ENCODE results near the gene FBXO44.

The FBXO44 gene

DNA sequence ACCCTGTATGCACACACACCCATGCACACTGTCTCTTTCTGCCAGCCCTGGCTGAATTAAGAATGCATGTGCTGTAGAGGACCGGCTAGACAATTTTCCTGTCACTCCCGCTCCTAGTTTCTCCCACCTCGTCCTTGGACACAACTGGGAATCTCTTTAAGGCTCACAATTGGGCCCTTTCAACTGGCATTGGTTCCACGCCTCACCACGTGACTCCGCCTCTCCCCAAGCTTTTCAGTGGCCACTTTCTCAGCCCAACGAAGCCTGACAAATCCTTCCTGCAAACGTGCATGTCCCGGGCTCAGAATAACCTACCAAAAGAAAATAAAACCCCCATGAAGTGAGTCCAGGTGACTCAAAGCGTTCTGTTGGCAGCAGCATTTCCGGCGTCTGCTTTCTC is 34.3 kb upstream of the FBXO44 start:
- Histone ChIP-seq H3K4me1 (ENCODE audit: insufficient read depth, low read length) (no peaks in the 10 kb centered on the region), H3K4me3 (ENCODE audit: low read length) (no peak overlapping the region), H3K27ac (ENCODE audit: low read length) (no peak overlapping the region), H3K27me3 (ENCODE audit: insufficient read depth, low read length) (no peaks in the 10 kb centered on the region), H3K36me3 (ENCODE audit: insufficient read depth, low read depth, low read length) (no peaks in the 10 kb centered on the region), H3K9me3 (ENCODE audit: insufficient read depth, low read depth, low read length) (no peaks in the 10 kb centered on the region), H3K9ac (ENCODE audit: low read depth, low read length) (no peak overlapping the region)

GRCh38 chr1:11620924-11621323 is 33.8 kb upstream of the FBXO44 start:
- Histone ChIP-seq H3K27ac (ENCODE audit: low read length) (no peak overlapping the region), H3K36me3 (ENCODE audit: insufficient read depth, low read depth, low read length) (no peaks in the 10 kb centered on the region), H3K27me3 (ENCODE audit: insufficient read depth, low read length) (no peaks in the 10 kb centered on the region), H3K4me1 (ENCODE audit: insufficient read depth, low read length) (no peaks in the 10 kb centered on the region), H3K4me3 (ENCODE audit: low read length) (no peak overlapping the region), H3K9ac (ENCODE audit: low read depth, low read length) (no peak overlapping the region), H3K9me3 (ENCODE audit: insufficient read depth, low read depth, low read length) (no peaks in the 10 kb centered on the region)

- Histone ChIP-seq H3K9me3 (ENCODE audit: insufficient read depth, low read depth, low read length) (no peaks in the 10 kb centered on the region), H3K27me3 (ENCODE audit: insufficient read depth, low read length) (no peaks in the 10 kb centered on the region), H3K9ac (ENCODE audit: low read depth, low read length) (no peak overlapping the region), H3K4me1 (ENCODE audit: insufficient read depth, low read length) (no peaks in the 10 kb centered on the region), H3K36me3 (ENCODE audit: insufficient read depth, low read depth, low read length) (no peaks in the 10 kb centered on the region), H3K27ac (ENCODE audit: low read length) (no peak overlapping the region), H3K4me3 (ENCODE audit: low read length) (no peak overlapping the region)
These were observed 32.3 kb upstream of the FBXO44 start for GRCh38 chr1:11622398-11622797.

GRCh38 chr1:11623702-11624101 is 31.0 kb upstream of the FBXO44 start:
- no peak overlapping the region for H3K27ac ChIP-seq (ENCODE audit: low read length)
- H3K9ac ChIP-seq (ENCODE audit: low read depth, low read length): no peak overlapping the region
- H3K4me1 ChIP-seq (ENCODE audit: insufficient read depth, low read length): no peaks in the 10 kb centered on the region
- no peaks in the 10 kb centered on the region for H3K9me3 ChIP-seq (ENCODE audit: insufficient read depth, low read depth, low read length)
- no peaks in the 10 kb centered on the region for H3K36me3 ChIP-seq (ENCODE audit: insufficient read depth, low read depth, low read length)
- no peak overlapping the region for H3K4me3 ChIP-seq (ENCODE audit: low read length)
- no peaks in the 10 kb centered on the region for H3K27me3 ChIP-seq (ENCODE audit: insufficient read depth, low read length)

DNA sequence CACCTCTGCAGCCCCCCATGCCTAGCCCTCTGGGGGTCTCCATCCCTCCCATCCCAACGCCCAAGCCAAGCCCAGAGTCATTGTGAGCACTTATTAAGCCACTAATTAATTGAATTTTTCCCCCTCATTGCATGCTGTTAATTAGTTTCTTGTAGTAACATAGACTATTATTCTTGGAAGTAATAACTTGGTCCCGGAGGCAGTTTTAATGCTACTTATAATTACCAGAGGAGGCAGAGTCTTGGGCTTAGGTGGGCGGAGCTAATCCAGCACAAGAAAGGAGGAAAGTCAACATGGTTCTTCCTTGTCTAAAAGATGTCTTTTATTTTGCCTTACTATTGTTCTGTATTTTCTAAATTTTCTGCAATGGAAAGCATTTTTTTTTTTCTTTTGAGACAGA is 28.1 kb upstream of the FBXO44 start:
- Histone ChIP-seq H3K4me3 (ENCODE audit: low read length) (no peak overlapping the region), H3K9me3 (ENCODE audit: insufficient read depth, low read depth, low read length) (no peaks in the 10 kb centered on the region), H3K27me3 (ENCODE audit: insufficient read depth, low read length) (no peaks in the 10 kb centered on the region), H3K27ac (ENCODE audit: low read length) (no peak overlapping the region), H3K36me3 (ENCODE audit: insufficient read depth, low read depth, low read length) (no peaks in the 10 kb centered on the region), H3K9ac (ENCODE audit: low read depth, low read length) (no peak overlapping the region), H3K4me1 (ENCODE audit: insufficient read depth, low read length) (no peaks in the 10 kb centered on the region)

DNA sequence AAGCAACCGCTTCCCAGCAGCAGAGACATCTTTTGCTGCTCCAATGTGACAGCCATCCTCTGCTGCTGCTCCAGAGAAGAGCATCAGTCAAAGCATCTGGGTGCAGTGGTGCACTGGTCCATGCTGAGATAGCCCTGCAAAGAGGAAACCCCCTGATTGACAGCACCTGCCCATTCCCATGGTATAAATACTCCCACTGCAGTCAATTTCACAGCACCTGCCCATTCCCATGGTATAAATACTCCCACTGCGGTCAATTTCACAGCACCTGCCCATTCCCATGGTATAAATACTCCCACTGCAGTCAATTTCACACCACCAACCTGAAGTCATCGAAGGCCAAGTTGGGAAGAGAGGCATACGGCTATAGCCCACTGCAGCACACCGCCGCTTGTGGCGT is 25.9 kb upstream of the FBXO44 start:
- no peak overlapping the region for H3K27ac ChIP-seq (ENCODE audit: low read length)
- H3K27me3 ChIP-seq (ENCODE audit: insufficient read depth, low read length): no peaks in the 10 kb centered on the region
- no peak overlapping the region for H3K9ac ChIP-seq (ENCODE audit: low read depth, low read length)
- H3K4me3 ChIP-seq (ENCODE audit: low read length): no peak overlapping the region
- no peaks in the 10 kb centered on the region for H3K9me3 ChIP-seq (ENCODE audit: insufficient read depth, low read depth, low read length)
- H3K4me1 ChIP-seq (ENCODE audit: insufficient read depth, low read length): no peaks in the 10 kb centered on the region
- H3K36me3 ChIP-seq (ENCODE audit: insufficient read depth, low read depth, low read length): no peaks in the 10 kb centered on the region

DNA sequence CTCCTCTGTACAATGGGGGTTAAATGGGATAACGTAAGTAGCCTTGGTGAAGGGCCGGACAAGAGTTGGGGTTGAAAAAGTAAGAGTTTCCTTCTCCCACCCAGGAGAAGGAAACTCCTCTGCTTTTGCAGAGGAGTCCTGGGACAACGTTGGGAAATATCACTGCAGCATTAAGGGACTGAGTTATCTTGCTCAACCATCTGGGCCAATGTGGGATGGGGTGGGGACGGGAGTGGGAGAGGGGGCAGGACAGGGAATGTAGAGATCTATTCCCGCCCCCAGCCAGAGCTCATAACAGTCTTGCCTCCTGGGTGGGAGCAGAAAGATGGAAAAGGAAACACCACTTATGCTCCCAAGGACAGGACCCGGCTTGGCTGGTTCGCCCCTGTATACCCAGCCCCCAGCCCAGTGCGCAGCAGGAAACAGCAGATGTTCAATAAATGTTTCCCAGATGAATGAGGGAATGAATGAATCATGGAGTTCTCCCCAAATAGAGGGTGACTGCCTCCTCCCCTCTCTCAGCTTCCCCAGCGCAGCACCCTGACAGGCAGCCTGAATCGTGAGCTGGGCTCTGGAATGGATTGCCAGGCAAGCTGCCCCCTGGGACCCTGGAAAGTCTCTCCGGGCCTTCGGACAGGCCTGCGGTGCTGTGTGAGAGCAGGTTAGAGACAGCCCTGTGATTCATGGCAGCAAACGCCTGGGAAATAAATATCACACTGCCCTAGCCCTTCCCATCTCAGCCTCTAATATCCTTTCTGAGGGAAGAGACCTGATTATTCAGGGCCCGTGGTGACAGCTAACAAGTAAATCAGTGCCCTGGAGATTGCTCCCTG is 25.3 kb upstream of the FBXO44 start:
- Histone ChIP-seq H3K27me3 (ENCODE audit: insufficient read depth, low read length) (no peaks in the 10 kb centered on the region), H3K4me3 (ENCODE audit: low read length) (no peak overlapping the region), H3K4me1 (ENCODE audit: insufficient read depth, low read length) (no peaks in the 10 kb centered on the region), H3K27ac (ENCODE audit: low read length) (no peak overlapping the region), H3K9me3 (ENCODE audit: insufficient read depth, low read depth, low read length) (no peaks in the 10 kb centered on the region), H3K9ac (ENCODE audit: low read depth, low read length) (no peak overlapping the region), H3K36me3 (ENCODE audit: insufficient read depth, low read depth, low read length) (no peaks in the 10 kb centered on the region)

DNA sequence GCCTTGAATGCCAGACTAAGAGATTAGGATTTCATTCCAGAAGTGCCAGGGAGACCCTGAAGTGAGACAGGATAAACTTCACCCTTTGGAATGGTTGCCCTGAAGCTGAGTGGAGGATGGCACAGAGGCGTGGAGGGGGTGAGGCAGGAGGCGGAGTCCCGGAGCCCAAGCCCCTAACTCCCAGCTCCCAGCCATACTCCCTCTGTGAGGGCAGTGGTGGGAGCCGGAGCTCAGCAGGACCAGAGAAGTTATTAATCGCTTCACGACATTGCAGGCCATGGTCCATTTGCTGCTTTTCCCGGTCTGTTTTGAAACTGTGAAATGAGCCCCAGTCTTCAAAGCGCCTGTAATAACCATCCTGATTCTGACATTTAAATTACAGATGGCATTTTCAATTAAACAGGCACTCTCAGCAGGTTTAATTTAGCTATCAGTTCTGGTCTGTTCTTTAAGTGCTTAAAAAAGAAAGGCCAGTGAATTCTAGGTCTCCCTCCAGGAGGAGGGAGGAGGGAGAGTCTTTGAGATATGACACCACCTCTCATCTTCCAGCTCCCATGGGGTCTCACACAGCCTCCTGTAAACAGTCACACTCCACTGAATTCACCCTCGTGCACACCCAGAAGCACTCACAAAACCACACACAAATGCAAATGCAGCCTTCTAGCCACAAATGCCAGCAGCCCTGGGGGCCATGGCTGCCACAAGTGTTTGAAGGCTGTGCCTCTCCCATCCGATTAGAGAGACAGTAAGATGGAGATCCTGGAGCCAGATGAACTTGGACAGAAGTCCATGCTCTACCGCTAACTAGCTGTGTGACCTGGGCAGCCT is 20.1 kb upstream of the FBXO44 start:
- Histone ChIP-seq H3K27me3 (ENCODE audit: insufficient read depth, low read length) (peaks cover 6% of the 10 kb centered on the region; the same call in 1 of the 2 replicates), H3K9me3 (ENCODE audit: insufficient read depth, low read depth, low read length) (no peaks in the 10 kb centered on the region), H3K36me3 (ENCODE audit: insufficient read depth, low read depth, low read length) (no peaks in the 10 kb centered on the region), H3K4me1 (ENCODE audit: insufficient read depth, low read length) (no peaks in the 10 kb centered on the region), H3K4me3 (ENCODE audit: low read length) (no peak overlapping the region), H3K9ac (ENCODE audit: low read depth, low read length) (no peak overlapping the region), H3K27ac (ENCODE audit: low read length) (no peak overlapping the region)

DNA sequence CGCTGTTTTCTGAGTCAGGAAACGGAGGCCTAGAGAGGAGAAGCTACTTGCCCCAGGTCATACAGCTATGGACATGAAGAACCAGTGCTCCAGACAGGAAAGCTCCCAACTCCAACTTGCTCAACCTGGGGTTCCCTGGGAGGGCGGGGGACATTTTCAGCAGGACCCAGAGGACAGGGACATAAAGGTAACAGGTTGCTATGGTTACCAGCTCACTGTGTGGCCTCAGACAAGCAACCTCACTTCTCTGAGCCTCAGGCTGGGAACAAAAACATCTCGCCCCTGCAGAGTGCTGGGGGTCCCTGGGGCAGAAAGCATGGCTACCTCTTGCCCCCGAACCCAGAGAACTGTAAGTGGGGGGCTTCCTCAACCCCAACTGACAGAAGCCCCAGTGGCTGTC is 16.6 kb upstream of the FBXO44 start:
- Histone ChIP-seq H3K27me3 (ENCODE audit: insufficient read depth, low read length) (peaks cover 6% of the 10 kb centered on the region; the same call in 1 of the 2 replicates), H3K4me3 (ENCODE audit: low read length) (no peak overlapping the region), H3K27ac (ENCODE audit: low read length) (no peak overlapping the region), H3K9me3 (ENCODE audit: insufficient read depth, low read depth, low read length) (no peaks in the 10 kb centered on the region), H3K36me3 (ENCODE audit: insufficient read depth, low read depth, low read length) (no peaks in the 10 kb centered on the region), H3K4me1 (ENCODE audit: insufficient read depth, low read length) (no peaks in the 10 kb centered on the region), H3K9ac (ENCODE audit: low read depth, low read length) (no peak overlapping the region)

DNA sequence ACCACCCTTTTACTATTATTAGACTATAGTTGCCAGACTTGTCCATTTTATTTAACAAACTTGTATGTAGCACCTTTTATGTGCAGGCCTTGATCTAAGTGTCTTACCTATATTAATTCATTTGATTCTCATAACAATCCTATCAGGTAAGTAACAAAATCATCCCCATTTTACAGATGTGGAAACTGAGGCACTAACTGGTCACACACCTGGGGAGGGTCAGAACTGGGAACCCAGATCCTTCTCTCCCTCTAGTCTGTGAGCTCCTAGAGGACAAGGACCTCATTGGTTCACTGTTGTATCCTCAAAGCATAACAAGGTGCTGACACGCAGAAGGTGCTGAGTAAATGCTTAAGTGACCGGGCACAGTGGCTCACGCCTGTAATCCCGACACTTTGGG is 15.3 kb upstream of the FBXO44 start:
- H3K27ac ChIP-seq (ENCODE audit: low read length): no peak overlapping the region
- no peak overlapping the region for H3K9ac ChIP-seq (ENCODE audit: low read depth, low read length)
- no peak overlapping the region for H3K4me3 ChIP-seq (ENCODE audit: low read length)
- no peaks in the 10 kb centered on the region for H3K36me3 ChIP-seq (ENCODE audit: insufficient read depth, low read depth, low read length)
- H3K27me3 ChIP-seq (ENCODE audit: insufficient read depth, low read length): peaks cover 6% of the 10 kb centered on the region; the same call in 1 of the 2 replicates
- no peaks in the 10 kb centered on the region for H3K4me1 ChIP-seq (ENCODE audit: insufficient read depth, low read length)
- no peaks in the 10 kb centered on the region for H3K9me3 ChIP-seq (ENCODE audit: insufficient read depth, low read depth, low read length)

- H3K27ac ChIP-seq (ENCODE audit: low read length): no peak overlapping the region
- no peak overlapping the region for H3K9ac ChIP-seq (ENCODE audit: low read depth, low read length)
- no peaks in the 10 kb centered on the region for H3K9me3 ChIP-seq (ENCODE audit: insufficient read depth, low read depth, low read length)
- H3K27me3 ChIP-seq (ENCODE audit: insufficient read depth, low read length): peaks cover 6% of the 10 kb centered on the region; the same call in 1 of the 2 replicates
- no peaks in the 10 kb centered on the region for H3K36me3 ChIP-seq (ENCODE audit: insufficient read depth, low read depth, low read length)
- no peak overlapping the region for H3K4me3 ChIP-seq (ENCODE audit: low read length)
- H3K4me1 ChIP-seq (ENCODE audit: insufficient read depth, low read length): no peaks in the 10 kb centered on the region
These were observed 14.6 kb upstream of the FBXO44 start for GRCh38 chr1:11640101-11640500.

GRCh38 chr1:11640944-11641343 is 13.7 kb upstream of the FBXO44 start:
- Histone ChIP-seq H3K9ac (ENCODE audit: low read depth, low read length) (no peak overlapping the region), H3K9me3 (ENCODE audit: insufficient read depth, low read depth, low read length) (no peaks in the 10 kb centered on the region), H3K27me3 (ENCODE audit: insufficient read depth, low read length) (peaks cover 5% of the 10 kb centered on the region; the same call in 1 of the 2 replicates), H3K27ac (ENCODE audit: low read length) (no peak overlapping the region), H3K4me1 (ENCODE audit: insufficient read depth, low read length) (no peaks in the 10 kb centered on the region), H3K4me3 (ENCODE audit: low read length) (no peak overlapping the region), H3K36me3 (ENCODE audit: insufficient read depth, low read depth, low read length) (no peaks in the 10 kb centered on the region)
